Psoas muscle (tissue), 8 donors: ENCODE data around the gene IFIT1. TPM values are rescaled to one million over a fixed set of nuclear protein-coding genes. Genes with fewer than 3 reads are reported as not detected.
A peak's percentile ranks its signal among the peaks of the same experiment; 100 is the strongest.

ENCODE experiments used
- ATAC-seq, 4 donors: fragments of 200-7000 bp; cut with Tn5 transposase; one replicate each; pipeline ENCODE4 v1.9.1; 2020; ENCODE audit warnings: moderate library complexity in 3 of 4, mild to moderate bottlenecking in 2 of 4
- DNase-seq, 2 donors: peaks; one replicate each; pipeline ENCODE4 v3.0.0-alpha.2; 2020
- H3K27ac ChIP-seq: fragments of 200-600 bp; one replicate; pipeline ENCODE4 v1.8.0; 2022
- H3K27me3 ChIP-seq, 3 donors: fragments of 200-600 bp in 1 of 3; one replicate each; pipeline versions ENCODE4 v1.6.1 to v1.8.0; 2013 to 2022; ENCODE audit warnings: low read length in 2 of 3, mild to moderate bottlenecking in 2 of 3, moderate library complexity in 1 of 3; ENCODE audit not compliant: insufficient read depth in 3 of 3
- H3K36me3 ChIP-seq, 2 donors: fragments of 200-600 bp in 1 of 2; one replicate each; pipeline versions ENCODE4 v1.6.1 to v1.8.0; 2013 to 2022; ENCODE audit warnings: low read depth in 1 of 2, mild to moderate bottlenecking in 1 of 2, moderate library complexity in 1 of 2; ENCODE audit not compliant: insufficient read depth in 1 of 2
- H3K4me1 ChIP-seq: fragments of 200-600 bp; one replicate; pipeline ENCODE4 v1.8.0; 2022
- H3K4me3 ChIP-seq: fragments of 200-600 bp; one replicate; pipeline ENCODE4 v1.8.0; 2022; ENCODE audit warnings: mild to moderate bottlenecking
- H3K9me3 ChIP-seq: fragments of 200-600 bp; one replicate; pipeline ENCODE4 v1.8.0; 2022
- CTCF ChIP-seq: fragments of 200-600 bp; IDR thresholded peaks from one replicate; pipeline ENCODE4 v1.8.0; 2022; ENCODE audit warnings: antibody characterized with exemption
- WGBS, 3 donors: extraction: QIAGEN DNeasy Blood & Tissue Kit; methylation state at CpG; one replicate each; pipeline versions ENCODE4 v1.1.6 to v1.1.7; 2013; 5-methylcytosine and 5-hydroxymethylcytosine counted together
- intact Hi-C, 2 donors: fragments of 100-400 bp; cut with DNase I; formaldehyde crosslinking; loops; one replicate each; pipeline versions ENCODE4 v1.11.0 to v1.14.2; 2022
- polyA plus RNA-seq, 3 donors: library from polyadenylated mRNA; stranded (reverse); fragments of 200-250 nt; gene quantifications; one replicate each; pipeline ENCODE4 v1.2.3, GENCODE V29; 2013
- total RNA-seq, 4 donors: library from RNA; stranded (reverse); fragmentation: NEBNext Ultra II Directional in 2 of 4; extraction: Animal tissue kit (Norgen Biotek cat#: 25700) in 2 of 4; gene quantifications; one replicate each; pipeline versions ENCODE4 v1.2.1 to v1.2.4, GENCODE V29; 2021 to 2023
- donor health status: healthy with polysubstance abuse.
- donor health status: DM: no; HTN: no; CAD: no; lungs with moderate emphysema.
- donor health status: Bipolar disorder and iron deficiency.
- donor health status: healthy.
- donor health status: DM: yes; HTN: yes; CAD: no.
- donor health status: DM: no; HTN: no; CAD: no.
- donor health status: DM: no; HTN: no; CAD: no.
- donor health status: DM: yes; HTN: yes; CAD: no.

The IFIT1 gene
- total and polyA plus RNA-seq, 7 donors, result 1.6 to 22.5 (median 3.3) TPM

GRCh38 chr10:89427629-89428028 is 35.2 kb downstream of the IFIT1 start:
- H3K27ac ChIP-seq, result no peak overlapping the region

GRCh38 chr10:89428877-89429276 is 36.5 kb downstream of the IFIT1 start:
- intact Hi-C loops, result loop anchor here in 1 of 2 donors (10.0 kb wide), 1 partner anchor 276 kb away; the partner anchor contains the start of gene KIF20B
- no peaks in the 10 kb centered on the region for H3K9me3 ChIP-seq
- no peaks in the 10 kb centered on the region for H3K36me3 ChIP-seq
- H3K27me3 ChIP-seq, result no peaks in the 10 kb centered on the region
- H3K27ac ChIP-seq, result no peak overlapping the region
- ATAC-seq (peak in 3 of 4 donors; percentile 64 to 81 (median 76)), DNase-seq (no peak)
- H3K4me1 ChIP-seq, result peaks cover 28% of the 10 kb centered on the region
- no peak for TF ChIP-seq CTCF
- 11 to 28% (median 17%) methylated on average over 1 of the region's 1 CpG for WGBS, 3 donors
- no peak overlapping the region for H3K4me3 ChIP-seq

More at GRCh38 chr10:89427629-89428028, 35.2 kb downstream of the IFIT1 start:
- 86 to 87% (median 86%) methylated on average over 4 of the region's 4 CpGs for WGBS, 3 donors
- DNase-seq, result no peak
- TF ChIP-seq CTCF, result no peak
- Histone ChIP-seq H3K9me3 (no peaks in the 10 kb centered on the region), H3K36me3 (no peaks in the 10 kb centered on the region), H3K27me3 (no peaks in the 10 kb centered on the region), H3K4me1 (peaks cover 28% of the 10 kb centered on the region), H3K4me3 (no peak overlapping the region)
- intact Hi-C loops, result loop anchor here in 1 of 2 donors (2.0 to 10.0 kb wide), 2 partner anchors 139 to 277 kb away; partner anchors contain the start of gene KIF20B
- ATAC-seq, result peak in 3 of 4 donors; percentile 57 to 67 (median 60)

GRCh38 chr10:89431977-89432376 is 39.6 kb downstream of the IFIT1 start:
- Histone ChIP-seq H3K9me3 (no peaks in the 10 kb centered on the region), H3K36me3 (no peaks in the 10 kb centered on the region), H3K27me3 (no peaks in the 10 kb centered on the region), H3K27ac (no peak overlapping the region), H3K4me1 (peaks cover 22% of the 10 kb centered on the region), H3K4me3 (no peak overlapping the region)
- intact Hi-C loops, result no loop called here
- no peak for TF ChIP-seq CTCF
- 15 to 26% (median 16%) methylated on average over 3 of the region's 3 CpGs for WGBS, 3 donors
- DNase-seq, result no peak
- peak in 1 of 4 donors; percentile 52 for ATAC-seq

DNA sequence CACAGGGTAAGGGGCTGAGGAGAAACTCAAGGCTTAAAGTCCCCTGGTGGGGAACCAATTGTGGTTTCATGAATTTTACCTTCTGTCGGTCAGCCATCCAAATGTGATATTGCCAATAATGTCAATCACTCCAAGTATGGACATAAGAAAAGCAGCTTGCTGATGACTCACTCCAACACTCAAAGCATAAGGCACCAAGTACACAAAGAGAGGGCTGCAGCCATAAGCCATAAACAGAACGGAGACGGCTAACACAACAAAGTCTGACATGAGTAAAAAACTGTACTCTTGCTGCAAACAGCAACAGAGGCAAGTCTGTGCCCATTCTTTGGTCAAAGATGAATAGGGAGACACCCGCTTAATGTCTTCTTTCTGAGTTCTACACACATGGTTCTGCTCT is 46.1 kb downstream of the IFIT1 start:
- no peak for DNase-seq
- H3K4me3 ChIP-seq, result no peak overlapping the region
- H3K36me3 ChIP-seq, result no peaks in the 10 kb centered on the region
- no peaks in the 10 kb centered on the region for H3K9me3 ChIP-seq
- no peak for TF ChIP-seq CTCF
- no peak overlapping the region for H3K27ac ChIP-seq
- H3K4me1 ChIP-seq, result no peaks in the 10 kb centered on the region
- no peak for ATAC-seq
- 91 to 94% (median 92%) methylated on average over 4 of the region's 4 CpGs for WGBS, 3 donors
- no peaks in the 10 kb centered on the region for H3K27me3 ChIP-seq
- intact Hi-C loops, result no loop called here
